ENCODE measurements around the gene CTRB1.
A peak's percentile ranks its signal among the peaks of the same experiment; 100 is the strongest.
"Not testable (repeated sequence)": the region's sequence is repeated elsewhere in the genome, so short reads cannot be mapped to it uniquely, and the experiment has no call there.

CTRB1 gene

DNA sequence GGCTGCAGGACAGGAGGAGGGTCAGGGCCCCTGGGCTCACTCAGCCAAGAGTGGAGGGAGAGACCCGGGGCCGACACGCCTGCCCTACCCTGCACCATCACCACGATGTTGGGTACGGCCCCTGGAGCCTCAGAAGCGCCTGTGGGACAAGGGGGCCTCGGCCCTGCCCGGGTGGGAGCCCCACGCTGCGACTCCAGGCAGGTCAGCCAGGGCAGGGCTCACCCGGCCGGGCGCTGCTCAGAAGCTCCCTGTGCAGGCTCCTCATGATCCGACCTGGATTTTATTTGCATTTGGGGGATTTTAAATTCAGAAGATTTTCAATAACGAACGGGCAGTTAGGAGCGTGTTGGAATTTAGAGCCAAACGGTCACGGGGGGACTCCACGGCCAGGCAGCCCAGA lies 13.9 kb upstream of the CTRB1 start:
- not testable (repeated sequence) for DNase-seq

DNA sequence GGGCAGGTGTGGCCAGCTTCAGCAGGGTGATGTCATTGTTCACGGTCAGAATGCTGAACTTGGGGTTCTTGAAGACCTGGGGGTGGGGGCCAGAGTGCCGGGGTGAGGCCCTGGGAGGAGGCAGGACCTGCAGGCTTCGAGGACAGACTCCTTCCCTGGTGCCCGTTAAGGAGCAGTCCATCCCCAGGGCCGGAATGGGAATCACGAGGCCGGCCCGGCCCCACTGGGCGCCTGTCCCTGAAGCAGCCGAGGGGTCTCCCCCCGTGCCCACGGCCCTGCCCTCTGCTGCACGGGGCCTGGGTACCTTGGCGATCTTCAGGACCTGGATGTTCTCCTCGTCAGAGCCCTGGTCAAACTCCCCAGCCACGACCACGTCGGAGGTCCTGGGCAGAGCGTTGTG lies 13.3 kb upstream of the CTRB1 start:
- not testable (repeated sequence) for DNase-seq

DNA sequence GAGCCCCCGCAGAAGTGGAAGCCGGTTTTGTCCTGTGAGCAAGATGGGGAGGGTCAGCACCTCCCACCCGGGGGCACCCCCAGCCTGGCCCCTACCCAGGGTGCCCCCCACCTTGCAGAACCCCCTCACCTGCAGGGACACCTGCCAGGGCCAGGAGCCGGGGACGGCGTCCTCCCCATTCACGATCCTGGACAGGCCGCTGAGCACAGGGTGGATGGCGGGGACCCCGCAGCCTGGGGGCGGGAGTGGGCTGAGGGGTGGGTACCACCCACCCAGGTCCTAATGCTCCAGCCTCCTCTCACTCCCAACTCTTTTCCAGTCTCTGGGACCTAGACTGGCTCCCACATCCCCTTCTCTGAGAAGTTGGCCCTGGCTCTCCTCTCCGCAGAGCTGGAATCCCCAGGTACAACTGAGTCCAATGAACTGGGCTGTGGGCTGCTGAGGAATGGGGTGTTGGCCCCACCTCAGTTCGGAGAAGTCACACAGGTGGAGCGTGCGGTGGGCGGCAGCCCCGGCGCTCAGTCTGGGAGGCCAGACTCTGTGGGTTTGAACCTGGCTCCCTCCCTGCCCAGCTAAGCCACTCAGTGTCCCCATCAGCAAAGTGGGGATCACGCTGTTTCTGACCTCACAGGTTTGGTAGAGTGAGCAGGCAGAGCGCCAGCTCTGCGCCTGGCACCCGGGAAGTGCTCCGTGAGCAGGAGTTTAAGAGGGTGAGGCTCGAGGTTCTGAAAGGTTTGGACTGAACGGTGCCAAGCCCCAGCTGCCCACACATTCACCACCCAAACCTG lies 12.6 kb upstream of the CTRB1 start:
- DNase-seq = not testable (repeated sequence)

DNA sequence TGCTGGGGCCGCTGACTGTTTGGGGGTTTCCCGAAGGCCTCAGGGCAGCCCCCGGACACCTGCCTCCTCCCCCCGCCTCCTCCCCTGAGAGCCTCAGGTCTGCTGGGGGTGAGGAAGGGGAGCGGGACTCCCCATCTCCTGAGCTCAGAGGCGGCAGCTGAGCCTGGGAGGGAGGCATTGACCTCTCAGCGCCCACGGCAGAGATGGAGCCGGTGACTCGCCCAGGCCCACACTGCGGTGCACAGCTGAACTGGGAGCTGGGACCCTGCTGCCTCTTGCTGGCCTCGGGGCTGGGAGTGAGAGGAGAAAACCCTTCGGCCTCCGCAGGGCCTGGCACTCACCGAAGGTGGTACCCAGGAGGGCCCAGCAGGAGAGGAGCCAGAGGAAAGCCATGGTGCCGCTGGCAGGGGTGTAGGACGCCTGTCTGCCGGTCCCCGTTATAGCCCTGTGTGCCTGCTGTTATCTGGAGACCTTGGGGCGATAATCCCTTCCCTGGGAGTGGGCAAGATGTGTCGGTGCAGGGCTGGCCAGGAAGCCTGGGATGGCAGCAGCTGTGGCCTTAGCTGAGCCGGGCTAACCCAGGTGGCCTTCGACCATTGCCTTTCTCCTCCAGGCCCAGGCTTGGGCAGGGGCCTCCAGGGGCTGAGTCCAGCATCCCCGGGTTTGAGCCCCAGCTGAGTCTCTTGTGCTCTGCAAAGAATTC lies 11.9 kb upstream of the CTRB1 start, which contains the start of gene CTRB2:
Gene CTRB2, minus strand, starts transcription at position 413 of the 703 bp plus-strand sequence. Its CDS starts 20 bp downstream, at position 393.
- no peak for DNase-seq

DNA sequence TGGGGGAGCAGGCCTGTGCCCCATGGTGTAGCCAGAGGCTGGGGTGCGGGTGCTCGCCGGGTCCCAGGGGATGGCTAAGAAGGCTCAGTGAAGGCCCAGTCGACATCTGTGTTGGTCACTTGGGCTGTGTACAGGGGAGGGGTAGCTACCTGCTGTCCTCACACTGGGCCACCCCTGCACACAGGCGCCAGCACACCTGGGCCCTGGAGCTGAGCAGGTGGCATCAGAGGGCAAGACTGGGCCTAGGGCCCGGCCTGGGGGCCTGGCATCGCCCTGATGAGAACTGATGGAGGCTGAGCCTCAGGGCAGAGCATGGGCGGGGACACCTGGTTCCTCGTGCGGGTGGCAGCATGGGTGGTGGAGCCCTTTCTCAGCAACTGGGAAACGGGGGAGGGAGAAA lies 11.0 kb upstream of the CTRB1 start:
- no peak for DNase-seq

DNA sequence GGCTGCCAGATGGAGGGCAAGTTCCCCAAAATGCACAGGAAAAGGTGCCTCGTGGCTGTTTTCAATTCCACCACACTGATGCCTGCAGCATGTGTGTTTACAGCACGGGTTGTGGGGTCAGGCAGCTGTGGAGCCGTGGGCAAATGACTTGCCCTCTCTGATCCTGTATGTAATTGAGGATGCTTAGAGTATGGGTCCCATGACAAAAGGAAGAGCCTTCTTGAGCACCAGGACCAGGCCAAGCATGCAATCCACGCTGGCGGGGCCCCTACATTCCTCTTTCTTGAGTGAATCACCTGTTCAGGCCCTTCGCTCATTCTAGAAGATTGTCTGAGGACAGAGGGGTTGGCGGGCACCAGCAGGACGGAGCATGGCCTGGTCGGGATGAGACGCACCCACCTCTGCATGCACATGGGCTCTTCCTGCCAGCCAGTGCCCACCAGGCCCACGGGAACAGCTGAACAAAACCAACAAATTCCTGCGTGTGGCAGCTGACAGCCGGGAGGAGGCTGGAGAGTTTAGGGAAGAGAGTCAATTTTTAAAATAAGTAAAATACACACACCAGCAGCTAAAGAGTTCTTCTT lies 10.5 kb upstream of the CTRB1 start:
- no peak for DNase-seq

DNA sequence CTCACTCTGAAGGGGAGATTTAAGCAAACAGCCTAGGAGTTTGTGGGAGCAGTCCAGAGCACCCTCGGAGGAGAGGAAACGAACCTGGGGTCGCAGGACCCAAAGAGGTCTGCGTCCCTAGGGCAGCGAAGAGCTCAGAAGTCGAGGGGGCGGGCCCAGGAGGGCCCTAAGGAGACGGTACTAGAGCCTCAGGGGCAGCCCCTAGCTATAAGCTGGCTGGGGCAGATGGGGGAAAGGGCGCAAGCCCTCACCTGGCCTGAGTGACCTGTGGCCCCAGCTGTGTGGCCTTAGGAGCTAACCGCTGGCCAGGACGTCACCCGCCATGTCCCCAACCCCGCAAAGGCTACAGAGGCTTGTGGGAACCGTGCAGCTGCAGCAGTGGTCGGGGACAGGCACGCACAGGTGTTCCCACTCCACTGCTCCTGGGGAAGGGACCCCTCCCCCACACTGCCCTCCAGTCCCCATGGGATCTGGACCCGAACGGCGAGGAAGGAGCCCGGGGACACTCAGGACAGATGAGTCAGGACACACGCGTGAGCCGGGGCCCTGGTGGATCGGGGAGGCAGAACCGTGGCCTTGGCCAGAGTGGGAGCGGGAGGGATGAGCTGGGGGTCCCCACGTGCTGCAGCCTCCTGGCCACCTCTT lies 9.8 kb upstream of the CTRB1 start:
- no peak for DNase-seq

DNA sequence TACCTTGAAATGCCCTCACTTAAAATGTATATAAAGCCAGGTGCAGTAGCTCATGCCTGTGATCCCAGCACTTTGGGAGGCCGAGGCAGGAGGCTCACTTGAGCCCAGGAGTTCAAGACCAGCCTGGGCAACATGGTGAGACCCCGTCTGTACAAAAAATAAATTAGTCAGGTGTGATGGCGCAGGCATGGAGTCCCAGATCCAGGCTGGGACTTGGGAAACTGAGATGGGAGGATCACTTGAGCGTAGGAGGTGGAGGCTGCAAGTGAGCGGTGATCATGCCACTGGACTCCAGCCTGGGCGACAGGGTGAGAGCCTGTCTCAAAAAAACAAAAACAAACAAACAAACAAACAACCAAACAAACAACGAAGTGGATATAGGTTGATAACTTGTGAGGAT lies 9.3 kb upstream of the CTRB1 start:
- not testable (repeated sequence) for DNase-seq

DNA sequence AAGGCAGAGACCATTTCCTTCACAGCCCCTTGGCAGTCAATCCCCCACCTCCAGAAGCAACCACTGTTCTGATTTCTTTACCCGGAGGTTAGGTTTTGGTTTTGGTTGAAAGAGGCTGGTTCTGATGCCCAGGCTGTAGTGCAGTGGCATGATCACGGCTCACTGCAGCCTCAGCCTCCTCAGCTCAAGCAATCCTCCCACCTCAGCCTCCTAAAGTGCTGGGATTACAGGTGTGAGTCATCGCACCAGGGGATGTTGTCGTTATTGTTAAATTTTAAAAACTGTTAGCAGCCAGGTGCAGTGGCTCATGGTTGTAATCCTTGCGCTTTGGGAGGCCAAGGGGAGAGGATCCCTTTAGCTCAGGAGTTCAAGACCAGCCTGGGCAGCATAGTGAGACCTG lies 8.8 kb upstream of the CTRB1 start:
- DNase-seq = no peak

DNA sequence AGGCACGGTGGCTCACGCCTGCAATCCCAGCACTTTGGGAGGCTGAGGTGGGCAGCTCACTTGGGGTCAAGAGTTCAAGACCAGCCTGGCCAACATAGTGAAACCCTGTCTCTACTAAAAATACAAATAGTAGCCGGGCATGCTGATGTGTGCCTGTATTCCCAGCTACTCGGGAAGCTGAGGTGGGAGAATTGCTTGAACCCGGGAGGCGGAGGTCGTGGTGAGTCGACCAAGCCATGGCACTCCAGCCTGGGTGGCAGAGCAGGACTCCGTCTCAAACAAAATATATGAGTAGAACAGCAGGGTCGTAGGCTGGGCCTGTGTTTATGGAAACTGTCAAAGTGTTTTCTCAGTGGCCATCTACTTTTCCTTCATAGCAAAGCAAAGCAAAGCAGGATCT lies 7.5 kb upstream of the CTRB1 start:
- DNase-seq = not testable (repeated sequence)

DNA sequence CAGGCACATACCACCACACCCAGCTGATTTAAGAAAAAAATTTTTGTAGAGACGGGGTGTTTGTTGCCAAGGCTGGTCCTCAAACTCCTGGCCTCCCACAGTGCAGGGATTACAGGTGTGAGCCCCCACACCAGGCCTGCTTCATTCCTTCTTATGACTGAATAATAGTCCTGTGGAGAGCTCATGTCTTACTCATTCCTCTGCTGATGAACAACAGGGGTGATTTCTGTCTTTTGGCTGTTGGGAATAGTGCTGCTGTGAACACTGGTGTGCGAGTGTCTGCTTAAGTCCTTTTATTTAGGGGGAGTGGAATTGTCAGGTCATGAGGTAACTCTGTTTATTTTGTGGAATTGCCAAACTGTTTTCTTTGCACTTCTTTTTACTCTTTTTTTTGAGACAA lies 2.7 kb upstream of the CTRB1 start:
- no peak for DNase-seq

DNA sequence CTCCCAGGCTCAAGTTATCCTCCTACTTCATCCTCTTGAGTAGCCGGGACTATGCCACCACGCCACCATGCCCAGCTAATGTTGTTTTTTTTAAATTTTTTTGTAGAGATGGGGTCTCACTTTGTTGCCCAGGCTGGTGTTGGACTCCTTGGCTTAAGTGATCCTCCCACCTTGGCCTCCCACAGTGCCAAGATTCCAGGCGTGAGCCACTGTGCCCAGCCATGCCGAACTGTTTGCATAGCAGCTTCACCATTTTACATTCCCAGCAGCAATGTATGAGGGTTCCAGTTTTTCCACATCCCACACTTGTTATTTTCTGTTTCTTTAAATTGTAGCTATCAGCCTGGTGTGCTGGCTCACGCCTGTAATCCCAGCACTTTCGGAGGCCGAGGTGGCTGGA lies 2.2 kb upstream of the CTRB1 start:
- DNase-seq = no peak

DNA sequence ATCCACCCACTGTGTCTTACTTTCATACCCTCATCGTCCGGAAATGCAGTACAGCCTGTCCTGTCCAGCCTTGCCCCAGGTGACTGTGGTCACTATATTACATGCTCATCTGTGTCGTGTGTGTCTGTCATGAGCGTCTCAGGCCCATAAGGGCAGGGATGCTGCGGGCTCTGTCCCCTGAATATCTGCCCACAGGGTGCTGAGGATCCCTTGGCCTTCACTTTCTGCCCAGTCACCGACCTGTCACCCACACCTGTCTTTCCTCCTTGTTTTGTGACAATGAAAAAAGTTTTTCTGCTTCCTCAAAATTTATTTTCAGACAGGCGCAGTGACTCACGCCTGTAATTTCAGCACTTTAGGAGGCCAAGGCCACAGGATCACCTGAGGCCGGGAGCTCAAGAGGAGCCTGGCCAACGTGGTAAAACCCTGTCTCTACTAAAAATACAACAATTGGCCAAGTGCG lies 1.4 kb upstream of the CTRB1 start:
- no peak for DNase-seq

DNA sequence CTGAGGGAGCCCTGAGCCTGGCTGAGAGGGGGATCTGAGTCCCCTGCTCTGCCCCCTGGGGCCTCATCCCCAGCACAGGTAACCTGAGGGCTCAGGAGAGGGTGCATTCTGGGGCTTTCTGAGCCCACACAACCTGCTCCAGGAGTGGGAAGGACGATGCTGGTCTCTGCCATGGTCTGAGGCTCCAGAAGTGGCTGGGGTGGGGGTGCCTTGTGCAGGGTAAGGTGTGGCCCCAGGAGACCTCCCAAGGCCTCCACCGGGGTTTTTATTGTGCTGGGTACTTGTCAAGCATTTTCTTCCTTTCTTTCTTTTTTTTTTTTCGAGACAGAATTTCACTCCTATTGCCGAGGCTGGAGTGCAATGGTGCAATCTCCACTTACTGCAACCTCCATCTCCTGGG lies 300 bp downstream of the CTRB1 start:
- DNase-seq = no peak

DNA sequence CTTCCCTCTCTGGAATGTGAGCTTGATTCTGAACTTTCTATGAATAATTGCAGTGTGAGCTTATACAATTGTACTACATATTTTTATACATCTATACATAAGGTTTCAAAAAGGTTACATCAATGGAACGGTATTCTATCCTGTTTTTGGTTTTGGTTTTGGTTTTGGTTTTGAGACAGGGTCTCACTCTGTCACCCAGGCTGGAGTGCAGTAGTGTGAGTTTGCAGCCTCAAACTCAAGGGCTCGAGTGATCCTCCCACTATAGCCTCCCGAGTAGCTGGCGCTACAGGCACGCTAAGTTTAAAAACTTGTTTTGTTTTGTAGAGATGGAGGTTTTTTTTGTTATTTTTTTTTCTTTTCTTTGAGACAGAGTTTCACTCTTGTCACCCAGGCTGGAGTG lies 1.1 kb downstream of the CTRB1 start:
- DNase-seq = peak in 4 of 6 experiments; percentile 6 to 49 (median 25)

DNA sequence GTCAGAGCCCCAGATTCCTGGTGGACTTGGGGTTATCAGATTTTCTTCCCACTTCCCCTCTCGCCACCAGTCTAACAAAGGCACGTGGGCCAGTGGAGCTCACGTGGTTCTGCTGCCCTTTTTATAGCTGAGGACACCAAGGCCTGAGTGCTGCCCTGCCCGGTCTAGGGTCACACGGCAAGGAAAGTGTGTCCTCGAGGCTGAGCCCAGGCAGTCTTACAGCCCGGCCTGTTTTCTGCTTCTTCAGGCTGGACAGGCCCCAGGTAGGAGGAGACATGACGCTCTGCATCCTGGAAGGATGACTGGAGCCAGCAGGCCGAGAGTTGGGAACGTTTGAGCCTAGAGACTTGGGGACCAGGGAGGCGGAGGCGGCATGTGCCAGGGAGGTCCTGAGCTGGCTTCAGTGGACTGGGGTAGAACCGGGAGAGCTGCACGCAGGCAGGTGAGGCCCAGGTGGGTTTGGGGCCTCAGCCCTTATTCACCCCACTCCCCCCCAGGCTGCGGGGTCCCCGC lies 3.5 kb downstream of the CTRB1 start:
- DNase-seq = no peak

DNA sequence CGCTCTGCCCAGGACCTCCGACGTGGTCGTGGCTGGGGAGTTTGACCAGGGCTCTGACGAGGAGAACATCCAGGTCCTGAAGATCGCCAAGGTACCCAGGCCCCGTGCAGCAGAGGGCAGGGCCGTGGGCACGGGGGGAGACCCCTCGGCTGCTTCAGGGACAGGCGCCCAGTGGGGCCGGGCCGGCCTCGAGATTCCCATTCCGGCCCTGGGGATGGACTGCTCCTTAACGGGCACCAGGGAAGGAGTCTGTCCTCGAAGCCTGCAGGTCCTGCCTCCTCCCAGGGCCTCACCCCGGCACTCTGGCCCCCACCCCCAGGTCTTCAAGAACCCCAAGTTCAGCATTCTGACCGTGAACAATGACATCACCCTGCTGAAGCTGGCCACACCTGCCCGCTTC lies 4.3 kb downstream of the CTRB1 start:
- not testable (repeated sequence) for DNase-seq

DNA sequence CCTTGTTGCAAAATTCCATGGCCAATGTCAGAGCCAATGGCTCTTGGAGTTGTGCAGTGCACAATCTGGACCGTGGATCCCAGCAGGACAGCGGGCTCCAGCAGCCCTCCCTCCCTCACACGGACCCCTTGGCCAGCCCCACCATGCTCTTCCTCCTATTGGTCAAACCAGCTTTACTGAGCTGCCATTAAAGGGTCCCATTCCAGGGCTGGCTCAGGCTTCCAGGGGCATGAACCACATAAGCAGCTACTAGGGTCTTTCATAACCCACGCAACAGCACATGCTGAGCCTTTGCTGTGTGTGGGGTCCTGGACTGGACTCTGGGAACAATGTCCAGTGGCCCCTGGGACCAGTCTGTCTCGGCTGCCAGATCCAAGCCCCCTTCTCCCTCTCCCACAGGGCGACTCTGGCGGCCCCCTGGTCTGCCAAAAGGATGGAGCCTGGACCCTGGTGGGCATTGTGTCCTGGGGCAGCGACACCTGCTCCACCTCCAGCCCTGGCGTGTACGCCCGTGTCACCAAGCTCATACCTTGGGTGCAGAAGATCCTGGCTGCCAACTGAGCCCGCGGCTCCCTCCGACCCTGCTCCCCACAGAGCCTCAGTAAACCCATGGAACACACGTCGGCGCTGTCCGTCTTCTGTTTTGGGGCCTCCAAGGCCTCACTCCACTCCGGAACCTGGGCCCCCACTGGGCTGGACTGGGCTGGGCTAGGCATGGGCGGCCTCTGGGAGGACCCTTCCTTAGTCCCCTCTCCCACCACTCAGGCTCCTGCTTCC lies 5.7 kb downstream of the CTRB1 start:
- DNase-seq = no peak

DNA sequence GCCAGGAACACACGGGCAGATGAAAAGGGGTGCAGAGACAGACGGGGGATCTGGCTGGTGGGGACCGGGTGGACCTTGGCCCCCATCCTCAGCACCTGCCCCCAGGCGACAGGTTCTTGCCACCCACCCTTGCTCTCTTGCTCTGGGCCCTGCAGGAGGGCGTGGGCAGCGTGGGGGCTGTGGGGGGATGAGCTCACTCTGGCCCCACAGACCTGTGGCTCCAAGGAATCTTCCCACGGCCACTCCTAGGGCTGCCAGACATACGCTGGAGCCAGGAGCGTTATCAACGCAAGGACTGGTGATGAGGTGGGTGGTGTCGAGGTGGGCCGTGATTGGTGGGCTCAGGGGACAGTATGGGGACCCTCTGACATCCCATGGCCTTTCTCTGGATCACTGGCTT lies 6.3 kb downstream of the CTRB1 start:
- no peak for DNase-seq

DNA sequence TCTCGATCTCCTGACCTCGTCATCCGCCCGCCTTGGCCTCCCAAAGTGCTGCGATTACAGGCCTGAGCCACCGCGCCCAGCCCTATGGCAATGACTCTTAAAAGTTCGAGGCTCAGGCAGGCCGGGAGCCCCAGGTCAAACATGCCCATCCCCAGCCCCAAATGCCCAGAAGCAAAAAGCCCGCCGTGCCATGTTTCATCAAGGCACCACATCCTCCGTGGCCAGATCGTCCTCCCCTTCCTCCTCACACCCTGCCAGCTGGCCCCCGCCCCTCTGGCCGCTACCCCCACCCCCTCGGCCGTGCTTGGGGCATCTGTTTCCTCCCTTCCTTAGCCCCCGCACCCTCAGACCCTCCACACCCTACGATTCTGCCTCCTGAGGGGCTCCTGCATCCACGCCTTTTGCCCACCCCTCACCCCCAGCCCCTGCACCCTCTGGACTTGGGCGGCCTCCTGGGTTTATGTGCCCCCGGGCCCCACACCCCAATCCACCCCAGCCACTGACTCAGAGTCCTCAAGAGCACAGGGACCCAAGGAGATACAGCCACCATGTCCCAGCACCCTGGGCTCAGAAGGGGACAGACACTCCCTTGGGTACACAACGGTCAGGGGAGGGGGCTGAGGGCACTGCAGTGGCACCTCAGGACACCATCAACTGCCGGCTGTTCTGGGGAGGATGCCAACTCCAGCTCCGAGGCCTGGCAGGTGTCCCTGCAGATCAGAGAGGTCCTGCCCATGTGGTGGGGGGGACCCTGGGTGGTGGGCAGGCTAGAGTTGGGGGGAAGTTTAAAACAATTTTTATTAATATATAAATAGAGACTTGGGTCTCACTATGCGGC lies 7.1 kb downstream of the CTRB1 start:
- DNase-seq = no peak

Measured in stimulated activated naive CD4-positive, alpha-beta T cell (primary cell).